ENCODE data around the gene GPRC5C. TPM values are rescaled to one million over a fixed set of nuclear protein-coding genes. Genes with fewer than 3 reads are reported as not detected.

Gene GPRC5C
- total and polyA plus RNA-seq, 2 of the 13 experiments (the other 11 are each of a cell fraction or from before 2014, with no cell fraction given) = 85.6 to 300 TPM

GRCh38 chr17:74457146-74457819, 25.4 kb downstream of the GPRC5C start (continued):
- TF ChIP-seq ZNF652 (CRISPR knock-in tag; IDR thresholded peaks at IDR 0.05; ENCODE audit: borderline replicate concordance, low read depth) (no peak), KMT2A (CRISPR knock-in tag; IDR thresholded peaks at IDR 0.05) (no peak), MIER2 (CRISPR knock-in tag; IDR thresholded peaks at IDR 0.05) (no peak), ZNF350 (CRISPR knock-in tag; IDR thresholded peaks at IDR 0.05; ENCODE audit: borderline replicate concordance, low read depth) (no peak; the same call in 1 of the 2 replicates), MLLT10 (CRISPR knock-in tag; IDR thresholded peaks at IDR 0.05) (no peak), ISL2 (CRISPR knock-in tag; IDR thresholded peaks at IDR 0.05) (no peak), ZFP41 (CRISPR knock-in tag; IDR thresholded peaks at IDR 0.05; ENCODE audit: borderline replicate concordance) (no peak), ZBTB49 (CRISPR knock-in tag; IDR thresholded peaks at IDR 0.05; ENCODE audit: borderline replicate concordance) (no peak), REL (CRISPR knock-in tag; conservative IDR thresholded peaks at IDR 0.05) (no peak), ZNF724P (CRISPR knock-in tag; IDR thresholded peaks at IDR 0.05; ENCODE audit: borderline replicate concordance) (0 out of 2 replicates have a peak, but pooled peaks have one; percentile 44), HDAC1 (CRISPR knock-in tag; IDR thresholded peaks at IDR 0.05) (no peak), FOSL1 (CRISPR knock-in tag; IDR thresholded peaks at IDR 0.05; ENCODE audit: borderline replicate concordance) (no peak), RFXAP (CRISPR knock-in tag; IDR thresholded peaks at IDR 0.05; ENCODE audit: borderline replicate concordance) (no peak), ZNF282 (IDR thresholded peaks at IDR 0.05; ENCODE audit: partially characterized antibody) (no peak), ZNF496 (CRISPR knock-in tag; IDR thresholded peaks at IDR 0.05; ENCODE audit: insufficient replicate concordance) (no peak), SMYD3 (CRISPR knock-in tag; IDR thresholded peaks at IDR 0.05) (no peak), IRX3 (CRISPR knock-in tag; IDR thresholded peaks at IDR 0.05; ENCODE audit: borderline replicate concordance, low read depth) (no peak), CCAR2 (optimal IDR thresholded peaks at IDR 0.05; ENCODE audit: low read depth, low read length) (no peak), ZNF605 (CRISPR knock-in tag; IDR thresholded peaks at IDR 0.05) (no peak), ZBTB42 (CRISPR knock-in tag; IDR thresholded peaks at IDR 0.05) (no peak), ZNF292 (CRISPR knock-in tag; IDR thresholded peaks at IDR 0.05; ENCODE audit: borderline replicate concordance, low read depth) (no peak), TAF15 (IDR thresholded peaks at IDR 0.05; ENCODE audit: low read depth, low read length, poor library complexity, severe bottlenecking) (no peak), GPBP1L1 (CRISPR knock-in tag; IDR thresholded peaks at IDR 0.05) (no peak), ZNF256 (CRISPR knock-in tag; conservative IDR thresholded peaks at IDR 0.05) (no peak), MTF2 (CRISPR knock-in tag; IDR thresholded peaks at IDR 0.05; ENCODE audit: borderline replicate concordance) (peak; percentile 60; the same call in 1 of the 2 replicates), MIXL1 (CRISPR knock-in tag; IDR thresholded peaks at IDR 0.05) (peak; percentile 67), ERF (CRISPR knock-in tag; IDR thresholded peaks at IDR 0.05) (peak; percentile 42; the same call in 1 of the 2 replicates)
- TF ChIP-seq, protein P1, sequence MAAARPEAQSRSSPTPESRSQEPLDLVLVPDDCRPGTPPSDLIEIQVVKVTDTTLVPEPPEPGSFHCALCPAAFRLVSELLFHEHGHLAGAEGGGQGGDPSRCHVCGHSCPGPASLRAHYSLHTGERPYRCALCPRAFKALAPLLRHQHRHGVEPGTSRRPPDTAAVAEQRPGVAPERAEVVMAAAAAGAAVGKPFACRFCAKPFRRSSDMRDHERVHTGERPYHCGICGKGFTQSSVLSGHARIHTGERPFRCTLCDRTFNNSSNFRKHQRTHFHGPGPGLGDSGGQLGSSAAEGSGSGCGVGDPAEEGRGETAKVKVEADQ (CRISPR knock-in tag; IDR thresholded peaks at IDR 0.05; ENCODE audit: borderline replicate concordance) = no peak

Measured in HepG2 (cell line).